ENCODE data around the gene PDGFA.

Gene PDGFA

GRCh38 chr7:491958-492713 lies 27.5 kb downstream of the PDGFA start:
- no peak for DNase-seq (ENCODE audit: extremely low read depth in 1 of 2, low read depth in 1 of 2)

- DNase-seq (ENCODE audit: extremely low read depth in 1 of 2, low read depth in 1 of 2): no peak
These were observed 28.2 kb downstream of the PDGFA start for GRCh38 chr7:491292-491957.

GRCh38 chr7:490461-491291 lies 29.0 kb downstream of the PDGFA start:
- no peak for DNase-seq (ENCODE audit: extremely low read depth in 1 of 2, low read depth in 1 of 2)

- no peak for DNase-seq (ENCODE audit: extremely low read depth in 1 of 2, low read depth in 1 of 2)
These were observed 29.8 kb downstream of the PDGFA start for GRCh38 chr7:489876-490275.

GRCh38 chr7:486216-486743 lies 33.4 kb downstream of the PDGFA start:
- DNase-seq (ENCODE audit: extremely low read depth in 1 of 2, low read depth in 1 of 2): no peak

- no peak for DNase-seq (ENCODE audit: extremely low read depth in 1 of 2, low read depth in 1 of 2)
These were observed 34.2 kb downstream of the PDGFA start for GRCh38 chr7:485188-486081.

GRCh38 chr7:484356-485101 lies 35.1 kb downstream of the PDGFA start:
- no peak for DNase-seq (ENCODE audit: extremely low read depth in 1 of 2, low read depth in 1 of 2)

GRCh38 chr7:483656-484355 lies 35.8 kb downstream of the PDGFA start:
- DNase-seq (ENCODE audit: extremely low read depth in 1 of 2, low read depth in 1 of 2): no peak

- no peak for DNase-seq (ENCODE audit: extremely low read depth in 1 of 2, low read depth in 1 of 2)
These were observed 37.0 kb downstream of the PDGFA start for GRCh38 chr7:482521-483083.

- DNase-seq (ENCODE audit: extremely low read depth in 1 of 2, low read depth in 1 of 2): no peak
These were observed 38.3 kb downstream of the PDGFA start for GRCh38 chr7:481219-481930.

- no peak for DNase-seq (ENCODE audit: extremely low read depth in 1 of 2, low read depth in 1 of 2)
These were observed 39.0 kb downstream of the PDGFA start for GRCh38 chr7:480531-481218.

- DNase-seq (ENCODE audit: extremely low read depth in 1 of 2, low read depth in 1 of 2): no peak
These were observed 39.6 kb downstream of the PDGFA start for GRCh38 chr7:479948-480499.

GRCh38 chr7:479115-479947 lies 40.3 kb downstream of the PDGFA start:
- DNase-seq (ENCODE audit: extremely low read depth in 1 of 2, low read depth in 1 of 2): no peak

GRCh38 chr7:477626-478220 lies 41.9 kb downstream of the PDGFA start:
- DNase-seq (ENCODE audit: extremely low read depth in 1 of 2, low read depth in 1 of 2): no peak

GRCh38 chr7:476736-477360 lies 42.8 kb downstream of the PDGFA start:
- no peak for DNase-seq (ENCODE audit: extremely low read depth in 1 of 2, low read depth in 1 of 2)

All from activated CD8-positive, alpha-beta memory T cell treated with anti-CD3 and anti-CD28 coated beads for 1 hour (primary cell).